ENCODE data around the gene WNT5B. TPM values are rescaled to one million over a fixed set of nuclear protein-coding genes. Genes with fewer than 3 reads are reported as not detected.
"Not testable (repeated sequence)": the region's sequence is repeated elsewhere in the genome, so short reads cannot be mapped to it uniquely, and the experiment has no call there.

WNT5B gene
- total and polyA plus RNA-seq, 4 experiments from 2014 or later, result 0.17 to 0.61 TPM; not detected in 2

DNA sequence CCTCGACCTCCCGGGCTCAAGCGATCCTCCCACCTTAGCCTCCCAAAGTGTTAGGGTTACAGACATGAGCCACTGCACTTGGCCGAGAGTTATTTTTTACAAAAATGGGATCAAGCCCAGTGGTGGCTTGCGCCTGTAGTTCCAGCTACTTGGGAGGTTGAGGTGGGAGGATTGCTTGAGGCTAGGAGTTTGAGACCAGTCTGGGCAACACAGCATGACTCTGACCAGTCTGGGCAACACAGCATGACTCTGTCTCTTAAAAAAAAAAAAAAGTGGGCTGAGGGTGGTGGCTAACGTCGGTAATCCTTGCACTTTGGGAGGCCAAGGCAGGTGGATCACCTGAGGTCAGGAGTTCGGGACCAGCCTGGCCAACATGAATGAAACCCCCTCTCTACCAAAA, 66.1 kb downstream of the WNT5B start:
- H3K9me3 Mint-ChIP-seq; POLR2A ChIA-PET (ENCODE audit: partially characterized antibody); H3K4me3 ChIP-seq (ENCODE audit: low read length in 2 of 2); intact Hi-C loops (cut with micrococcal nuclease); DNase-seq; H3K27ac ChIP-seq (ENCODE audit: low read depth, low read length); H3K27me3 ChIP-seq (ENCODE audit: insufficient read depth, low read length); H3K36me3 ChIP-seq (ENCODE audit: insufficient read depth, low read length); H3K27me3 Mint-ChIP-seq; CTCF ChIA-PET (ENCODE audit: partially characterized antibody); H3K27ac Mint-ChIP-seq; H3K36me3 Mint-ChIP-seq; H3K4me3 Mint-ChIP-seq; H3K9me3 ChIP-seq (ENCODE audit: control insufficient read depth in 1 of 2, low read length in 2 of 2): not testable (repeated sequence)
- H3K4me1 Mint-ChIP-seq, result peaks cover 45 to 84% (median 60%) of the 10 kb centered on the region in 4 donors
- peaks cover 61% of the 10 kb centered on the region for H3K4me1 ChIP-seq (ENCODE audit: insufficient read depth, low read length)

GRCh38 chr12:1695886-1696670, 67.0 kb downstream of the WNT5B start:
- no peak for DNase-seq
- Histone ChIP-seq H3K4me1 (ENCODE audit: insufficient read depth, low read length) (peaks cover 62% of the 10 kb centered on the region), H3K36me3 (ENCODE audit: insufficient read depth, low read length) (no peaks in the 10 kb centered on the region), H3K27me3 (ENCODE audit: insufficient read depth, low read length) (no peaks in the 10 kb centered on the region), H3K9me3 (ENCODE audit: control insufficient read depth in 1 of 2, low read length in 2 of 2) (no peaks in the 10 kb centered on the region), H3K4me3 (ENCODE audit: low read length in 2 of 2) (no peak overlapping the region), H3K27ac (ENCODE audit: low read depth, low read length) (no peak overlapping the region)
- Mint-ChIP-seq H3K27me3 (no peaks in the 10 kb centered on the region), H3K36me3 (peaks cover 5 to 7% of the 10 kb centered on the region in 2 donors), H3K27ac (peak overlapping the region in 5 of 7 donors; percentile 0 to 73 (median 34)), H3K4me3 (peak overlapping the region in 2 of 8 donors; percentile 29 to 31), H3K9me3 (peaks cover 0 to 1% (median 0%) of the 10 kb centered on the region in 8 donors), H3K4me1 (peaks cover 43 to 81% (median 58%) of the 10 kb centered on the region in 4 donors)
- ChIA-PET CTCF (ENCODE audit: partially characterized antibody) (interaction anchor here (2.4 kb wide), 1 partner anchor 43 kb away, joined by 9 read pairs; no protein-coding TSS in a partner anchor), POLR2A (ENCODE audit: partially characterized antibody) (no interaction called here)
- intact Hi-C loops (cut with micrococcal nuclease), result no loop called here

DNA sequence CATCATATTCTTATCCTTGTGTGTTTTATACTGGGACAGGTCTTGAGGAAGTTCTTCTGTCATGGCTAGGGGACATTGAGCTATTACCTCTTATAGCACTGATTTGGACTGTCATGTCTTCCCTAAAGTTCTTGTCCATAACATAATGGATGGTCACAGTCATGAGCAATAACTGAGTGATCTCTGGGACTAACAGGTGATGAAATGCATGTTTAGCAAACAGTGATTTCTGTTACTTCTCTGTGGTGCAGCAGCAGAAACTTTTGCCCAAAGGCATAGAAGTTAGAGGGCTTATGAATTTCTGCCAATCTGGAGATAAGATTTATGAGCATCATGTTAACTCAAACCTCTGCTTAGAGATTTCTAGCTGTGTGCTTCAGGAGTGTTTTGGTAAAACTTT, 67.8 kb downstream of the WNT5B start:
- no peak for DNase-seq
- Histone ChIP-seq H3K4me3 (ENCODE audit: low read length in 2 of 2) (no peak overlapping the region), H3K4me1 (ENCODE audit: insufficient read depth, low read length) (peaks cover 58% of the 10 kb centered on the region), H3K27me3 (ENCODE audit: insufficient read depth, low read length) (no peaks in the 10 kb centered on the region), H3K9me3 (ENCODE audit: control insufficient read depth in 1 of 2, low read length in 2 of 2) (no peaks in the 10 kb centered on the region), H3K36me3 (ENCODE audit: insufficient read depth, low read length) (no peaks in the 10 kb centered on the region), H3K27ac (ENCODE audit: low read depth, low read length) (no peak overlapping the region)
- Mint-ChIP-seq H3K9me3 (no peaks in the 10 kb centered on the region), H3K27me3 (no peaks in the 10 kb centered on the region), H3K36me3 (peaks cover 1 to 7% of the 10 kb centered on the region in 2 donors), H3K27ac (peak overlapping the region in 4 of 7 donors; percentile 0 to 73 (median 40)), H3K4me1 (peaks cover 40 to 74% (median 53%) of the 10 kb centered on the region in 4 donors), H3K4me3 (no peak overlapping the region)
- ChIA-PET CTCF (ENCODE audit: partially characterized antibody) (interaction anchor here (1.9 to 2.4 kb wide), 2 partner anchors 43 to 243 kb away, joined by 6 to 9 read pairs; no protein-coding TSS in a partner anchor), POLR2A (ENCODE audit: partially characterized antibody) (interaction anchor here (1.1 kb wide), 1 partner anchor 32 kb away, joined by 3 read pairs; no protein-coding TSS in a partner anchor)
- intact Hi-C loops (cut with micrococcal nuclease), result no loop called here

Small RNA genes lying within 50 kb of the gene (microRNA-seq; reads per million reads assigned to microRNA genes)
- not detected for gene MIR3649 (ENCODE audit: borderline microRNAs expressed, borderline number of aligned reads, borderline replicate concordance)

Other genes with a start within 250 kb of the WNT5B start
- gene FBXL14, start 34.6 kb upstream of the WNT5B start, total RNA-seq, result 10 to 100 TPM; 41.6 to 43.4 TPM
- gene FBXL14, start 34.6 kb upstream of the WNT5B start, polyA plus RNA-seq, result 10 to 100 TPM; 14.6 to 29.2 TPM
- 10 to 100 TPM; 35.7 to 36.2 TPM for gene ADIPOR2, start 61.8 kb downstream of the WNT5B start, total RNA-seq
- 1 to 10 TPM; 1.8 to 3.5 TPM for gene ADIPOR2, start 61.8 kb downstream of the WNT5B start, polyA plus RNA-seq
- not detected for gene LRTM2, start 191.3 kb downstream of the WNT5B start, total RNA-seq
- gene LRTM2, start 191.3 kb downstream of the WNT5B start, polyA plus RNA-seq, result not detected